DND-41 (cell line): ENCODE measurements around the gene ASXL1.

Experiments used
- EZH2 ChIP-seq: IDR thresholded peaks from 3 replicates; pipeline ENCODE4 v1.6.1; 2012; ENCODE audit warnings: borderline replicate concordance, low read depth, mild to moderate bottlenecking, moderate library complexity, low read length, inconsistent platforms; ENCODE audit not compliant: severe bottlenecking
- TF ChIP-seq, protein P1 (sequence below): IDR thresholded peaks from 2 replicates; pipeline ENCODE4 v1.5.1; 2012; ENCODE audit warnings: borderline replicate concordance, low read length, moderate library complexity, mild to moderate bottlenecking; ENCODE audit not compliant: poor library complexity, severe bottlenecking; ENCODE audit errors: extremely low read depth

DNA sequence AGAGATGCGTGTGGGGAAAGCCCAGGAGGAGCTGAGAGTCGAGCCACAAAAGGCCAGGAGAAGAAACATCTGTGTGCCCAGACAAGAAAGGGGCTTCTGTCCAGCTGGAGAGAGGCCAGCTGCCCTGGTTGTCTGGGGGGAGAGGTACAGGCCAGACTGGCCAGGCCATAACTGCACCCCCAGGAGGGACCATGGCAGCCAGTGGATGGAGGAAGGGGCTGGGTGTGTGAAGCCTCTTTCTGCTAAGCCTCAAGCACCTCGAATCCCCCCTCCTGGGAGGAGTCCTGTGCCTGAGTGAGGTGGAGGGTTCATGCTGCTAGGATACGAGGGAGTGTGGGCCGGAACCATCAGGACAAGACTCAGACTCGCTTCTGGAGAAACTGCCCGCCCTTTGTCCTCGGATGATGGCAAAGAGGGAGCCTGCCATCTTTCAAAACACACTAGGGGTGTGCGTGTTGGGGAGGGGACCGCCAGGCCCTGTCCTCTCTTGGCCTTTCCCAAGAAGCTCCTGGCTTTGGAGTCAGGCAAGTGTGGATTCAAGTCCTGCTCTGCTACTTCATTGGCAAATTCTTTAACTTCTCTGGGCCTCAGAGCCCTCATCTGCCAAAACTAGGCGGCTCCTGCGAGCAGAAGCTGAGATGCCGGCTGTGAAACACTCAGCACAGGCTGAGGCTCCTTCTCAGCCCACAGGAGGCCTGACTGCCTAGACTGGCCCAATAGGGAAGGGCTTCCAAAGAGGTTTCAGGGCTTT is 90.3 kb downstream of the ASXL1 start:
- TF ChIP-seq, protein P1, sequence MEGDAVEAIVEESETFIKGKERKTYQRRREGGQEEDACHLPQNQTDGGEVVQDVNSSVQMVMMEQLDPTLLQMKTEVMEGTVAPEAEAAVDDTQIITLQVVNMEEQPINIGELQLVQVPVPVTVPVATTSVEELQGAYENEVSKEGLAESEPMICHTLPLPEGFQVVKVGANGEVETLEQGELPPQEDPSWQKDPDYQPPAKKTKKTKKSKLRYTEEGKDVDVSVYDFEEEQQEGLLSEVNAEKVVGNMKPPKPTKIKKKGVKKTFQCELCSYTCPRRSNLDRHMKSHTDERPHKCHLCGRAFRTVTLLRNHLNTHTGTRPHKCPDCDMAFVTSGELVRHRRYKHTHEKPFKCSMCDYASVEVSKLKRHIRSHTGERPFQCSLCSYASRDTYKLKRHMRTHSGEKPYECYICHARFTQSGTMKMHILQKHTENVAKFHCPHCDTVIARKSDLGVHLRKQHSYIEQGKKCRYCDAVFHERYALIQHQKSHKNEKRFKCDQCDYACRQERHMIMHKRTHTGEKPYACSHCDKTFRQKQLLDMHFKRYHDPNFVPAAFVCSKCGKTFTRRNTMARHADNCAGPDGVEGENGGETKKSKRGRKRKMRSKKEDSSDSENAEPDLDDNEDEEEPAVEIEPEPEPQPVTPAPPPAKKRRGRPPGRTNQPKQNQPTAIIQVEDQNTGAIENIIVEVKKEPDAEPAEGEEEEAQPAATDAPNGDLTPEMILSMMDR, result no peak
- no peak for TF ChIP-seq EZH2
